GM18909 (cell line): ENCODE data around the gene TRMT2B.
"Not testable (repeated sequence)": the region's sequence is repeated elsewhere in the genome, so short reads cannot be mapped to it uniquely, and the experiment has no call there.

ENCODE experiments used
- ATAC-seq: cut with Tn5 transposase; IDR thresholded peaks from one replicate; pipeline ENCODE4 v1.9.1; 2021; ENCODE audit warnings: mild to moderate bottlenecking; ENCODE audit not compliant: unreplicated experiment, poor library complexity

TRMT2B gene

GRCh38 chrX:101009090-101009489 is 42.8 kb downstream of the TRMT2B start:
- no peak for ATAC-seq

- no peak for ATAC-seq
These were observed 52.5 kb downstream of the TRMT2B start for GRCh38 chrX:100999451-100999850.

GRCh38 chrX:100995469-100995868 is 56.4 kb downstream of the TRMT2B start:
- ATAC-seq, result no peak

GRCh38 chrX:100994352-100995281 is 57.3 kb downstream of the TRMT2B start:
- peak; percentile 86 for ATAC-seq

- no peak for ATAC-seq
These were observed 61.8 kb downstream of the TRMT2B start for GRCh38 chrX:100990139-100990538.

GRCh38 chrX:100984818-100985217 is 67.1 kb downstream of the TRMT2B start:
- no peak for ATAC-seq

GRCh38 chrX:100981498-100981845 is 70.4 kb downstream of the TRMT2B start:
- not testable (repeated sequence) for ATAC-seq

GRCh38 chrX:100980608-100981497 is 71.1 kb downstream of the TRMT2B start:
- no peak for ATAC-seq

GRCh38 chrX:100979881-100980607 is 71.9 kb downstream of the TRMT2B start:
- ATAC-seq, result no peak

- no peak for ATAC-seq
These were observed 75.7 kb downstream of the TRMT2B start for GRCh38 chrX:100976211-100976610.

GRCh38 chrX:100975212-100975611 is 76.7 kb downstream of the TRMT2B start:
- ATAC-seq, result no peak

GRCh38 chrX:100973411-100973810 is 78.5 kb downstream of the TRMT2B start:
- ATAC-seq, result no peak

GRCh38 chrX:100969936-100970335 is 82.0 kb downstream of the TRMT2B start:
- no peak for ATAC-seq

- no peak for ATAC-seq
These were observed 82.5 kb downstream of the TRMT2B start, which contains the start of gene ARL13A for GRCh38 chrX:100969408-100969807. Gene ARL13A, plus strand, starts transcription at chrX:100969708. Its CDS starts 3,982 bp downstream, at chrX:100973690.

GRCh38 chrX:100964362-100964761 is 87.5 kb downstream of the TRMT2B start:
- no peak for ATAC-seq

- ATAC-seq, result no peak
These were observed 89.1 kb downstream of the TRMT2B start for GRCh38 chrX:100962811-100963210.
